Measurements from ENCODE around the gene SETD1A.

DNA sequence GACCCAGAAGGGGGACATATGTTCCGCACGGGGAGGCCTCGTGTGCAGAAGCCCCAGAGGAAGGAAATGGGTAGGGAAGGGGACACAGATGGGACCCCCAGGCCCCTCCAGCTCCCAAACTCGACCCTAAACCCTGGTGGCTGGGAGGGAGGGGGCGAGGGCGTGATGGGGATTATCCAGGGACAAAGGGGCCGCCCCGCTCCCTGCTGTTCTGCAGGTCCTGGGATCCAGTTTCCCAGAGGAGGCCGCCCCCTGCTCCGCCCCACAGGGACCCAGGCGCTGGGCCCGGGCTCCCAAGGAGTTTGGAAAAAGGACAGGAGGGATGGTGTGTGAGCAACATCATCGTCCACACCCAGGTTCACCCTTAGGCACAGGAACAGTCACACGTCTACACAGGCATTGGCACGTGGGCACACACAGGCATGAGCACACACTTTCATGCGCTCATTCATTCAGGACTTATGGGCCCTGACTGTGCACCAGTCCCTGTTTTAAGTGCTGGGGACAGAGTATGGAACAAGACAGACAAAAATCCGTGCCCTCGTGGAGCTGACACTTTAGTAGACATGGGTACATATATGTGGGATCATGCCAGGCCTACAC is 47.0 kb upstream of the SETD1A start:
- TF ChIP-seq, protein P1, sequence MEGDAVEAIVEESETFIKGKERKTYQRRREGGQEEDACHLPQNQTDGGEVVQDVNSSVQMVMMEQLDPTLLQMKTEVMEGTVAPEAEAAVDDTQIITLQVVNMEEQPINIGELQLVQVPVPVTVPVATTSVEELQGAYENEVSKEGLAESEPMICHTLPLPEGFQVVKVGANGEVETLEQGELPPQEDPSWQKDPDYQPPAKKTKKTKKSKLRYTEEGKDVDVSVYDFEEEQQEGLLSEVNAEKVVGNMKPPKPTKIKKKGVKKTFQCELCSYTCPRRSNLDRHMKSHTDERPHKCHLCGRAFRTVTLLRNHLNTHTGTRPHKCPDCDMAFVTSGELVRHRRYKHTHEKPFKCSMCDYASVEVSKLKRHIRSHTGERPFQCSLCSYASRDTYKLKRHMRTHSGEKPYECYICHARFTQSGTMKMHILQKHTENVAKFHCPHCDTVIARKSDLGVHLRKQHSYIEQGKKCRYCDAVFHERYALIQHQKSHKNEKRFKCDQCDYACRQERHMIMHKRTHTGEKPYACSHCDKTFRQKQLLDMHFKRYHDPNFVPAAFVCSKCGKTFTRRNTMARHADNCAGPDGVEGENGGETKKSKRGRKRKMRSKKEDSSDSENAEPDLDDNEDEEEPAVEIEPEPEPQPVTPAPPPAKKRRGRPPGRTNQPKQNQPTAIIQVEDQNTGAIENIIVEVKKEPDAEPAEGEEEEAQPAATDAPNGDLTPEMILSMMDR (IDR thresholded peaks at IDR 0.05) = no peak
- TF ChIP-seq EZH2 (IDR thresholded peaks at IDR 0.05) = no peak
